K562 (cell line): ENCODE data around the gene BRCC3. TPM values are rescaled to one million over a fixed set of nuclear protein-coding genes. Genes with fewer than 3 reads are reported as not detected.

Experiments used
- ATAC-seq: fragments of 200-7000 bp; cut with Tn5 transposase; 3 replicates; pipeline ENCODE4 v1.9.1; 2020; ENCODE audit warnings: moderate library complexity
- BruUV-seq: library from RNA; stranded (reverse); fragments of 400-500 nt; replicated peaks from 2 replicates; lab custom pipeline; 2021; lab: Mats Ljungman, UMichigan
- CTCF ChIA-PET: fragments of 300-600 bp; formaldehyde crosslinking; extraction: SDS; loops from one replicate; lab custom pipeline; 2021; ENCODE audit warnings: low intra/inter-chr PET ratio; lab: Yijun Ruan, JAX
- POLR2A ChIA-PET: fragments of 300-600, 350-650 bp; sonication (Branson Sonifier 250); formaldehyde crosslinking; extraction: SDS; loops from one replicate; lab custom pipeline; 2021; ENCODE audit warnings: antibody characterized with exemption, inconsistent platforms; lab: Yijun Ruan, JAX
- DNase-seq, 4 experiments: peaks; one replicate each; pipeline versions ENCODE4 v3.0.0 to v3.0.0-alpha.2; 2011 to 2018; ENCODE audit warnings: low spot score in 3 of 4, mixed read lengths in 3 of 4; ENCODE audit errors: extremely low read depth in 1 of 4
- FAIRE-seq: peaks from 2 replicates; lab custom pipeline; 2011; peaks lifted over from hg19 to GRCh38; lab: Jason Lieb, UNC
- H2AFZ ChIP-seq: 2 replicates; pipeline ENCODE4 v1.6.0; 2011; ENCODE audit warnings: low read depth, low read length, control low read depth, inconsistent platforms
- H3K27ac ChIP-seq: fragments of 200-600 bp; 3 replicates; pipeline ENCODE4 v1.8.0; 2011; ENCODE audit warnings: low read depth, mild to moderate bottlenecking, control low read depth, inconsistent platforms, low read length, moderate library complexity, mixed read lengths; ENCODE audit errors: extremely low read depth
- H3K27me3 ChIP-seq, 2 experiments: fragments of 300-600 bp in 1 of 2; 2 replicates in 1 of 2; 3 replicates in 1 of 2; pipeline versions ENCODE4 v1.6.0 to v1.8.0; 2011; ENCODE audit warnings: inconsistent platforms in 2 of 2, low read length in 2 of 2, mild to moderate bottlenecking in 1 of 2, mixed read lengths in 1 of 2, moderate library complexity in 1 of 2; ENCODE audit not compliant: control insufficient read depth in 2 of 2, insufficient read depth in 2 of 2
- H3K36me3 ChIP-seq: fragments of 300-600 bp; 3 replicates; pipeline ENCODE4 v1.8.0; 2011; ENCODE audit warnings: mild to moderate bottlenecking, low read length, inconsistent platforms; ENCODE audit not compliant: control insufficient read depth, insufficient read depth
- H3K4me1 ChIP-seq, 2 experiments: fragments of 200-600 bp in 1 of 2; replicated peaks in 1 of 2; 2 replicates in 1 of 2; 3 replicates in 1 of 2; pipeline versions ENCODE4 v1.5.1 to v1.8.0; 2011; ENCODE audit warnings: inconsistent platforms in 2 of 2, low read length in 2 of 2, mild to moderate bottlenecking in 1 of 2, mixed read lengths in 1 of 2, moderate library complexity in 1 of 2; ENCODE audit not compliant: control insufficient read depth in 2 of 2, insufficient read depth in 2 of 2
- H3K4me2 ChIP-seq: 2 replicates; pipeline ENCODE4 v1.6.1; 2011; ENCODE audit warnings: low read length, control low read depth, inconsistent platforms, mixed read lengths; ENCODE audit not compliant: insufficient read depth
- H3K4me3 ChIP-seq: fragments of 200-600 bp; sonication (generic), shearing (Covaris generic); 2 replicates; pipeline ENCODE4 v1.5.1; 2016; ENCODE audit warnings: control low read depth, inconsistent platforms
- H3K79me2 ChIP-seq: fragments of 200-600 bp; 3 replicates; pipeline ENCODE4 v1.8.0; 2011; ENCODE audit warnings: low read length, inconsistent platforms; ENCODE audit not compliant: control insufficient read depth, insufficient read depth
- H3K9ac ChIP-seq, 2 experiments: 2 replicates each; pipeline versions ENCODE4 v1.6.0 to v1.6.1; 2011; ENCODE audit warnings: low read depth in 2 of 2, low read length in 2 of 2, control low read depth in 1 of 2, inconsistent platforms in 1 of 2, mild to moderate bottlenecking in 1 of 2, mixed read lengths in 1 of 2; ENCODE audit not compliant: insufficient read depth in 1 of 2
- H3K9me1 ChIP-seq: one replicate; pipeline ENCODE4 v1.6.0; 2011; ENCODE audit warnings: inconsistent platforms, mild to moderate bottlenecking, low read length, moderate library complexity; ENCODE audit not compliant: control insufficient read depth, insufficient read depth
- H3K9me3 ChIP-seq: replicated peaks from 2 replicates; pipeline ENCODE4 v1.5.1; 2011; ENCODE audit warnings: low read depth, low read length, inconsistent platforms; ENCODE audit not compliant: control insufficient read depth, insufficient read depth
- H4K20me1 ChIP-seq: replicated peaks from 2 replicates; pipeline ENCODE4 v1.6.1; 2011; ENCODE audit warnings: low read length, inconsistent platforms, mixed read lengths; ENCODE audit not compliant: control insufficient read depth, insufficient read depth
- CCNT2 ChIP-seq: IDR thresholded peaks from 2 replicates; pipeline ENCODE4 v1.6.1; 2011; ENCODE audit warnings: borderline replicate concordance, low read depth, mild to moderate bottlenecking, moderate library complexity, mixed read lengths, low read length; ENCODE audit not compliant: insufficient read length; ENCODE audit errors: extremely low read depth
- LEF1 ChIP-seq: fragments of 450-650 bp; IDR thresholded peaks from 2 replicates; pipeline ENCODE4 v1.6.1; 2016; ENCODE audit warnings: mild to moderate bottlenecking
- NCOA4 ChIP-seq: fragments of 450-650 bp; IDR thresholded peaks from 2 replicates; pipeline ENCODE4 v1.6.1; 2018; ENCODE audit warnings: mild to moderate bottlenecking; ENCODE audit not compliant: partially characterized antibody
- NFXL1 ChIP-seq: fragments of 450-650 bp; formaldehyde crosslinking; IDR thresholded peaks from 2 replicates; pipeline ENCODE4 v1.4.0; 2021; ENCODE audit warnings: mild to moderate bottlenecking
- SAP30 ChIP-seq: fragments of 200-600 bp; sonication (generic); IDR thresholded peaks from 2 replicates; pipeline ENCODE4 v1.6.1; 2012; ENCODE audit warnings: borderline replicate concordance, low read depth, mild to moderate bottlenecking, moderate library complexity, low read length, control low read depth, inconsistent platforms; ENCODE audit not compliant: insufficient read depth, poor library complexity, severe bottlenecking
- SMAD3 ChIP-seq: fragments of 450-650 bp; formaldehyde crosslinking; conservative IDR thresholded peaks from 2 replicates; pipeline ENCODE4 v1.4.0; 2020; ENCODE audit warnings: mild to moderate bottlenecking
- SRSF1 ChIP-seq: fragments of 200-400 bp; formaldehyde crosslinking; IDR thresholded peaks from 2 replicates; pipeline ENCODE4 v1.6.1; 2017; ENCODE audit warnings: mild to moderate bottlenecking, low read depth, low read length, moderate library complexity
- TARDBP ChIP-seq: fragments of 450-650 bp; IDR thresholded peaks from 2 replicates; pipeline ENCODE4 v1.6.1; 2016
- WGBS: fragments of 100-300 bp; shearing (Covaris generic); methylation state at CpG from one replicate; pipeline ENCODE4 v1.1.6; 2016; ENCODE audit warnings: low coverage, mixed read lengths; ENCODE audit not compliant: insufficient coverage; ENCODE audit errors: missing lambda C conversion rate; 5-methylcytosine and 5-hydroxymethylcytosine counted together
- in situ Hi-C: fragments of 300-500 bp; cut with MboI; formaldehyde crosslinking; loops from 4 replicates; pipeline ENCODE4 v1.15.0; 2018; ENCODE audit warnings: inconsistent platforms, mixed read lengths
- intact Hi-C: fragments of 100-400 bp; cut with micrococcal nuclease; formaldehyde crosslinking; loops from 2 replicates; pipeline ENCODE4 v1.14.2; 2022
- polyA plus RNA-seq, 8 experiments: library from polyadenylated mRNA; depleted of rRNA in 4 of 8; stranded (reverse) in 5 of 8; unstranded in 3 of 8; fragments of >200 nt; fragmentation: Nextera tagmentation in 2 of 8; fragmentation: Illumina TruSeq in 1 of 8; extraction: Ambion mirVana in 2 of 8; extraction: Trizol in 1 of 8; gene quantifications; 2 replicates each; pipeline versions ENCODE4 v1.2.1 to v1.2.3, GENCODE V29; 2011 to 2014; ENCODE audit warnings: inconsistent platforms in 1 of 8, missing spikeins in 1 of 8
- total RNA-seq, 7 experiments: library from RNA; depleted of rRNA in 6 of 7; stranded (reverse); fragments of >200 nt in 6 of 7; fragmentation: Illumina TruSeq in 2 of 7; extraction: Trizol in 2 of 7; gene quantifications; 2 replicates each; pipeline versions ENCODE4 v1.2.1 to v1.2.3, GENCODE V29; 2011 to 2021; ENCODE audit warnings: low replicate concordance in 1 of 7
- TF ChIP-seq, protein P1 (sequence below): fragments of 450-650 bp; formaldehyde crosslinking; IDR thresholded peaks from 2 replicates; pipeline ENCODE4 v1.4.0; 2020; ENCODE audit warnings: mild to moderate bottlenecking, mixed read lengths
- TF ChIP-seq, protein P2 (sequence below): sonication (generic); formaldehyde crosslinking; IDR thresholded peaks from 2 replicates; pipeline ENCODE4 v1.8.1; 2023; ENCODE audit warnings: mild to moderate bottlenecking, missing genetic modification reagents
- TF ChIP-seq, protein P3 (sequence below): fragments of 450-650 bp; IDR thresholded peaks from 2 replicates; pipeline ENCODE4 v1.6.1; 2016; ENCODE audit warnings: missing biosample characterization, missing genetic modification characterization

BRCC3 gene
- total and polyA plus RNA-seq, 9 of the 15 experiments (the other 6 are each of a cell fraction or from before 2014, with no cell fraction given) = 9.6 to 44.8 (median 26.7) TPM

DNA sequence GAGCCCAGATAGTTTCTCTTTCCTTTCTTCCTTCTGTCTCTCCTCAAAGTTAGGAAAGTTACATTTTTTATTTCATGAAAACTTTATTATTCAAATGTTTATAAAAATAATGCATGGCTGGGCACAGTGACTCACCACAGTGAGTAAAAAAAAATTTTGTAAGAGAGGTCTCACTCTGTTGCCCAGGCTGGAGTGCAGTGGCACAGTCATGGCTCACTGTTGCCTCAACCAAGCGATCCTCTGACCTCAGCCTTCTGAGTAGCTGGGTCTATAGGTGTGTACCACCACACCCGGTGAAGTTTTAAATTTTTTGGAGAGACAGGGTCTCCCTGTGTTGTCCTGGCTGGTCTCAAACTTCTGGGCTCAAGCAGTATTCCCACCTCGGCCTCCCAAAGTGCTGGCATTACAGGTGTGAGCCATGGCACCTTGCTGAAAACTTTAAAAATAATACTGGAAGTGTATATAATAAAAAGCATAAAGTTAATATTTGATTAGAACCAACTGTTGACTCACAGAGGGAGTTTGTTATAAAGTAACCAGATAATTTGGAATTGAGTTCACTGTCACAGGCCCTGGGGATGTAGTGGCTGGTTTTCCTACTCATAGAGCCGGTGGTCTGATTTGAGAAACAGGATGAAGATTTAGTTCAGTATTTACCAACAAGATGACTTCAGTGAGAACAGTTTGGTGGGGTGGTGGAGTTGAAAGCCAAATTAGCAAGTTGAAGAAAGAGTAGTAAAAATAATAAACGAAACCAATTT, 18.4 kb upstream of the BRCC3 start:
- in situ Hi-C loops = no loop called here
- BruUV-seq = no TSS peak
- intact Hi-C loops = no loop called here
- CTCF ChIA-PET = no interaction called here
- Histone ChIP-seq H3K27ac (no peak overlapping the region), H3K27me3 (no peaks in the 10 kb centered on the region), H3K4me3 (no peak overlapping the region), H3K9me3 (no peaks in the 10 kb centered on the region), H3K4me2 (no peak overlapping the region), H2AFZ (no peak overlapping the region), H3K4me1 (peaks cover 0 to 14% of the 10 kb centered on the region in 2 experiments; a peak in 3 of 5 replicates), H3K9ac (no peak overlapping the region), H3K79me2 (peaks cover 11% of the 10 kb centered on the region; the same call in 1 of the 3 replicates), H3K9me1 (no peaks in the 10 kb centered on the region), H4K20me1 (no peaks in the 10 kb centered on the region)
- ATAC-seq = no peak
- FAIRE-seq = no peak
- no peak for DNase-seq
- POLR2A ChIA-PET = interaction anchor here (0.8 kb wide), 1 partner anchor 14 kb away, joined by 3 read pairs; no protein-coding TSS in a partner anchor
- WGBS = 69% methylated on average over 5 of the region's 5 CpGs
- TF ChIP-seq SAP30 = no peak
- no peak for TF ChIP-seq SMAD3
- no peak for TF ChIP-seq NFXL1 (CRISPR knock-in tag)
- TF ChIP-seq, protein P1, sequence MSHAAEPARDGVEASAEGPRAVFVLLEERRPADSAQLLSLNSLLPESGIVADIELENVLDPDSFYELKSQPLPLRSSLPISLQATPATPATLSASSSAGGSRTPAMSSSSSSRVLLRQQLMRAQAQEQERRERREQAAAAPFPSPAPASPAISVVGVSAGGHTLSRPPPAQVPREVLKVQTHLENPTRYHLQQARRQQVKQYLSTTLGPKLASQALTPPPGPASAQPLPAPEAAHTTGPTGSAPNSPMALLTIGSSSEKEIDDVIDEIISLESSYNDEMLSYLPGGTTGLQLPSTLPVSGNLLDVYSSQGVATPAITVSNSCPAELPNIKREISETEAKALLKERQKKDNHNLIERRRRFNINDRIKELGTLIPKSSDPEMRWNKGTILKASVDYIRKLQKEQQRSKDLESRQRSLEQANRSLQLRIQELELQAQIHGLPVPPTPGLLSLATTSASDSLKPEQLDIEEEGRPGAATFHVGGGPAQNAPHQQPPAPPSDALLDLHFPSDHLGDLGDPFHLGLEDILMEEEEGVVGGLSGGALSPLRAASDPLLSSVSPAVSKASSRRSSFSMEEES (CRISPR knock-in tag) = no peak
- TF ChIP-seq, protein P2, sequence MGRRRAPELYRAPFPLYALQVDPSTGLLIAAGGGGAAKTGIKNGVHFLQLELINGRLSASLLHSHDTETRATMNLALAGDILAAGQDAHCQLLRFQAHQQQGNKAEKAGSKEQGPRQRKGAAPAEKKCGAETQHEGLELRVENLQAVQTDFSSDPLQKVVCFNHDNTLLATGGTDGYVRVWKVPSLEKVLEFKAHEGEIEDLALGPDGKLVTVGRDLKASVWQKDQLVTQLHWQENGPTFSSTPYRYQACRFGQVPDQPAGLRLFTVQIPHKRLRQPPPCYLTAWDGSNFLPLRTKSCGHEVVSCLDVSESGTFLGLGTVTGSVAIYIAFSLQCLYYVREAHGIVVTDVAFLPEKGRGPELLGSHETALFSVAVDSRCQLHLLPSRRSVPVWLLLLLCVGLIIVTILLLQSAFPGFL (CRISPR knock-in tag) = no peak
- TF ChIP-seq, protein P3, sequence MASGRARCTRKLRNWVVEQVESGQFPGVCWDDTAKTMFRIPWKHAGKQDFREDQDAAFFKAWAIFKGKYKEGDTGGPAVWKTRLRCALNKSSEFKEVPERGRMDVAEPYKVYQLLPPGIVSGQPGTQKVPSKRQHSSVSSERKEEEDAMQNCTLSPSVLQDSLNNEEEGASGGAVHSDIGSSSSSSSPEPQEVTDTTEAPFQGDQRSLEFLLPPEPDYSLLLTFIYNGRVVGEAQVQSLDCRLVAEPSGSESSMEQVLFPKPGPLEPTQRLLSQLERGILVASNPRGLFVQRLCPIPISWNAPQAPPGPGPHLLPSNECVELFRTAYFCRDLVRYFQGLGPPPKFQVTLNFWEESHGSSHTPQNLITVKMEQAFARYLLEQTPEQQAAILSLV (tag) = no peak
- no peak for TF ChIP-seq TARDBP
- TF ChIP-seq NCOA4 = no peak
- TF ChIP-seq SRSF1 = no peak
- TF ChIP-seq CCNT2 = no peak
- no peak for TF ChIP-seq LEF1
- TF ChIP-seq, all 486 proteins: peak for 0
- H3K36me3 ChIP-seq = peaks cover 43% of the 10 kb centered on the region; the same call in 2 of the 3 replicates
